Measurements from ENCODE around the gene DCBLD1. TPM values are rescaled to one million over a fixed set of nuclear protein-coding genes. Genes with fewer than 3 reads are reported as not detected.
"Not testable (repeated sequence)": the region's sequence is repeated elsewhere in the genome, so short reads cannot be mapped to it uniquely, and the experiment has no call there.

The DCBLD1 gene
- 1 to 10 TPM; 2.7 to 7.2 (median 4.2) TPM for total RNA-seq
- 1 to 10 TPM; 3.3 to 6.7 TPM for polyA plus RNA-seq
- long read RNA-seq, donor 1, partial matches to known transcripts: 4 of 13 reads
- long read RNA-seq, donor 1, other reads (novel, unspliced or antisense): 6 of 13 reads
- long read RNA-seq, donor 2, partial matches to known transcripts: 3 of 8 reads
- long read RNA-seq, donor 2, other reads (novel, unspliced or antisense): 2 of 8 reads
- long read RNA-seq, donor 3, partial matches to known transcripts: 2 of 6 reads
- long read RNA-seq, donor 3, other reads (novel, unspliced or antisense): 4 of 6 reads

DNA sequence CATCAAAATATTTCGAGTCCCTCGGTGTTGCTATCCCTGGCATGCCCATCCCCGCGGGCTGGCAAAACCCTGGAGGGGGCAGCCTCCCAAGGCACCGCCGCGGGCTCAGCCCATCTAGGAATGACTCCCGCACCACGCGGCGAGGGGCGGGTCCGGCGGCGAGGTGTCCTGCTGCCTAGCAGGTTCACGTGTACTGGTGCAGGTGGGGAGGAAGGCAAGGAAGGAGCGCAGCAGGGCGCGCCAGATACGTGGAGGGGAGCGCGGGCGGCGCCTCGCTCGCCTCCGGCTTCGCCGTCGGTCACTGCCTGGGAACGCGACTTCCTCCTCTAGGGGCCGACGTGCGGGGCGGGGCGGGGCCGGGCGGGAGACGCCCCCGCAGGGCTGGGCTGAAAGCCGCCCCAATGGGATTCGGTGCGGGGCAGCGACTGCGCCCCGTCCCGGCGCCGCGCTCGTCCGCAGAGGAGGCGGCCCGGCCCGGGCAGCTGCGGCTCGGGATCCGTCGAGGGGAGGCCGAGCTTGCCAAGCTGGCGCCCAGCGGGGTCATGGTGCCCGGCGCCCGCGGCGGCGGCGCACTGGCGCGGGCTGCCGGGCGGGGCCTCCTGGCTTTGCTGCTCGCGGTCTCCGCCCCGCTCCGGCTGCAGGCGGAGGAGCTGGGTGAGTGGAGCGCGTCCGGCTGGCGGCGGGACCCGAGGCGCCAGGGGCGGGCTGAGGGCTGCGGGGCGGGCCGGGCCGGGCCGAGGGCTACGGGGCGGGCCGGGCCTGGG, at the start of gene DCBLD1:
TSS of gene DCBLD1 (plus strand) at position 435 of the 764 bp plus-strand sequence. CDS start at position 543, 108 bp downstream.
- H3K27me3 ChIP-seq: peaks cover 0 to 24% (median 0%) of the 10 kb centered on the region in 7 donors
- H3K36me3 ChIP-seq: no peaks in the 10 kb centered on the region
- H3K4me3 ChIP-seq: peak within 1 kb of the TSS; percentile 48 to 92 (median 82)
- peak; percentile 89 to 96 (median 93) for ATAC-seq
- peaks cover 5 to 29% (median 18%) of the 10 kb centered on the region in 9 donors for H3K4me1 ChIP-seq
- H3K9me3 ChIP-seq: no peaks in the 10 kb centered on the region
- peak within 1 kb of the TSS; percentile 70 to 94 (median 89) for H3K27ac ChIP-seq
- peak; percentile 68 to 83 for DNase-seq
- intact Hi-C loops (cut with DNase I): loop anchor here in 6 of 10 donors (2.0 to 10.0 kb wide), 6 partner anchors 50 to 122 kb away; partner anchors contain the start of gene GOPC (in 2 of the 6)
- TF ChIP-seq, protein P1, sequence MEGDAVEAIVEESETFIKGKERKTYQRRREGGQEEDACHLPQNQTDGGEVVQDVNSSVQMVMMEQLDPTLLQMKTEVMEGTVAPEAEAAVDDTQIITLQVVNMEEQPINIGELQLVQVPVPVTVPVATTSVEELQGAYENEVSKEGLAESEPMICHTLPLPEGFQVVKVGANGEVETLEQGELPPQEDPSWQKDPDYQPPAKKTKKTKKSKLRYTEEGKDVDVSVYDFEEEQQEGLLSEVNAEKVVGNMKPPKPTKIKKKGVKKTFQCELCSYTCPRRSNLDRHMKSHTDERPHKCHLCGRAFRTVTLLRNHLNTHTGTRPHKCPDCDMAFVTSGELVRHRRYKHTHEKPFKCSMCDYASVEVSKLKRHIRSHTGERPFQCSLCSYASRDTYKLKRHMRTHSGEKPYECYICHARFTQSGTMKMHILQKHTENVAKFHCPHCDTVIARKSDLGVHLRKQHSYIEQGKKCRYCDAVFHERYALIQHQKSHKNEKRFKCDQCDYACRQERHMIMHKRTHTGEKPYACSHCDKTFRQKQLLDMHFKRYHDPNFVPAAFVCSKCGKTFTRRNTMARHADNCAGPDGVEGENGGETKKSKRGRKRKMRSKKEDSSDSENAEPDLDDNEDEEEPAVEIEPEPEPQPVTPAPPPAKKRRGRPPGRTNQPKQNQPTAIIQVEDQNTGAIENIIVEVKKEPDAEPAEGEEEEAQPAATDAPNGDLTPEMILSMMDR (IDR thresholded peaks at IDR 0.05): no peak
- 1% methylated on average over 68 to 96 of the region's 96 CpGs for WGBS, 2 donors

DNA sequence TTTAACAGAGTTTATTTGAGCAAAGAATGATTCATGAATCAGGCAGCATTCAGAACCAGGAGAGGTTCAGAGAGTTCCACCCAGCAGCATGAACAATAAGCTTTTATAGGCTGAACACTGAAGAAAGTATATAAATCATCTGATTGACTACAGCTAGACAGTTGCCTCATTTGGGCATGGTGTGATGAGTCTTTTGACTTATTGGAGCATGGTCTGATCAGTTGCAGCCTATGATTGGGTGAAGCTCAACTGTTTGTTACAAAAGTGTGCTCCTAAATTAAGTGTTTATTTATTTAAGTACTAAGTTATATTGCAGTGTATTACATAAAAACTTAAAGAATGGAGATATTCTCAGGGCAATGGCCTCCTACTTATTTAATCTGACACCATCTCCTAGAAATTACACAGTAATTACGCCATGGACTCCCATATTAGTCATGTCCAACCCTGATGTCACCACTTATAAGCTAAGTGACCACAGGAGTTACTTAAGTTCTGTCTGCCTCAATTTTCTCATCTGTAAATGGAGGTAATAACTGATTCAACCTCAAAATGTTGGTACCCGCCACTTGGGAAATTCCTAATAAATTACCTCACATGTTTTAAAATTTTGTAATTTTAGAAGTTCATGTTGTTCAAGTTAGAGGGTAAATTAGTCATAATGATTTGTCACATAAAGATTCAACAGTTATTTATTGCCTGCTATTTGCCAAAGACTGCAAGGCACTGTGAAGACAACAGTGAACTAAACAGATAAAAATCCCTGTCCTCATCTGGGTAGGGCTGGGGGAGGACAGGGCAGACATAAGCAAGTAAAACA, 41.6 kb upstream of the DCBLD1 start:
- Histone ChIP-seq H3K4me3 (no peak overlapping the region), H3K27ac (no peak overlapping the region), H3K4me1 (no peaks in the 10 kb centered on the region), H3K36me3 (no peaks in the 10 kb centered on the region), H3K27me3 (peaks cover 0 to 16% (median 5%) of the 10 kb centered on the region in 7 donors), H3K9me3 (peaks cover 0 to under 1% (median 0%) of the 10 kb centered on the region in 11 donors)
- TF ChIP-seq, protein P1 (IDR thresholded peaks at IDR 0.05): no peak
- intact Hi-C loops (cut with DNase I): loop anchor here in 2 of 10 donors (10.0 kb wide), 2 partner anchors 86 to 96 kb away; no protein-coding TSS in a partner anchor
- no peak for ATAC-seq
- DNase-seq: no peak
- WGBS, 2 donors: 83 to 86% methylated on average over 2 of the region's 2 CpGs

DNA sequence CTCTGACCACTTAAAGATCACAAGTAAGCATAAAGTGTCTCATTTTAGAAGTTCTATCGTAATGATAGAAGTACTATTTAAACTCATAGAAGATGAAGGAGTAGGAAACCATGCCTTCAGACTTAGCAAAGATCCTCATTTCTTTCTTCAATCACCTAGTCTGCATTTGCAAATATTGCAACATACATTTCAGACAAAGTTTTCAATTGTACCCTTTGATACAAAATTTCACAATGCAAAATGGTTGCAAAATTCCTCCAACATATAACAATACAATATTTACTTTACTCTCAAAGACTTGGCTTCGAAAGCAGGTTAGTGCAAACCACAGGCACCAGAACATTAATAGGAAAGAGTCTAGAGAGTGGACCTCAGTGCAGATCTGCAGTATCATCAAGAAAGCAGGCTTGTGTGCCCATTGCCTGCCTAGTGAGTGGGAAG, 40.6 kb upstream of the DCBLD1 start:
- H3K36me3 ChIP-seq: no peaks in the 10 kb centered on the region
- intact Hi-C loops (cut with DNase I): loop anchor here in 2 of 10 donors (10.0 kb wide), 2 partner anchors 87 to 97 kb away; no protein-coding TSS in a partner anchor
- peaks cover 0 to 19% (median 5%) of the 10 kb centered on the region in 7 donors for H3K27me3 ChIP-seq
- ATAC-seq: no peak
- no peaks in the 10 kb centered on the region for H3K4me1 ChIP-seq
- H3K27ac ChIP-seq: no peak overlapping the region
- H3K9me3 ChIP-seq: no peaks in the 10 kb centered on the region
- TF ChIP-seq, protein P1 (IDR thresholded peaks at IDR 0.05): no peak
- no peak overlapping the region for H3K4me3 ChIP-seq
- 61 to 73% methylated on average over 2 of the region's 2 CpGs for WGBS, 2 donors
- no peak for DNase-seq

DNA sequence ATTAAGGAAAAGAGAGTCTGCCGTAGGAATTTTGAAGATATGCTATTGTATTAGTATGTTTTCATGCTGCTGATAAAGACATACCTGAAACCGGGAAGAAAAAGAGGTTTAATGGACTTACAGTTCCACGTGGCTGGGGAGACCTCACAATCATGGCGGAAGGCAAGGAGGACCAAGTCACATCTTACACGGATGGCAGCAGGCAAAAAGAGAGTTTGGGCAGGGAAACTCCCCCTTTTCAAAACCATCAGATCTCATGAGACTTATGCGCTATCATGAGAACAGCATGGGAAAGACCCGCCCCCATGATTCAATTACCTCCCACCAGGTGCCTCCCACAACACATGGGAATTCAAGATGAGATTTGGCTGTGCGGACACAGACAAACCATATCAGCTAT, 40.2 kb upstream of the DCBLD1 start:
- not testable (repeated sequence) for H3K36me3 ChIP-seq, ATAC-seq, H3K27ac ChIP-seq, H3K4me3 ChIP-seq, DNase-seq, H3K4me1 ChIP-seq, H3K9me3 ChIP-seq
- peaks cover 0 to 23% (median 5%) of the 10 kb centered on the region in 7 donors for H3K27me3 ChIP-seq
- intact Hi-C loops (cut with DNase I): loop anchor here in 2 of 10 donors (10.0 kb wide), 2 partner anchors 88 to 98 kb away; no protein-coding TSS in a partner anchor
- WGBS, 2 donors: 83 to 90% methylated on average over 8 of the region's 8 CpGs

Data from heart right ventricle (tissue), 16 donors.